HuH-7 (cell line): ENCODE measurements around the gene PEX14.
"Not testable (repeated sequence)": the region's sequence is repeated elsewhere in the genome, so short reads cannot be mapped to it uniquely, and the experiment has no call there.

Source experiments
- DNase-seq: peaks from one replicate; pipeline ENCODE4 v3.0.0; 2011; ENCODE audit warnings: low spot score

PEX14 gene

GRCh38 chr1:10474613-10475507 lies at the start of gene PEX14:
Gene PEX14, plus strand, starts transcription at chr1:10474950. Its CDS starts 17 bp downstream, at chr1:10474967.
- peak; percentile 89 for DNase-seq

DNA sequence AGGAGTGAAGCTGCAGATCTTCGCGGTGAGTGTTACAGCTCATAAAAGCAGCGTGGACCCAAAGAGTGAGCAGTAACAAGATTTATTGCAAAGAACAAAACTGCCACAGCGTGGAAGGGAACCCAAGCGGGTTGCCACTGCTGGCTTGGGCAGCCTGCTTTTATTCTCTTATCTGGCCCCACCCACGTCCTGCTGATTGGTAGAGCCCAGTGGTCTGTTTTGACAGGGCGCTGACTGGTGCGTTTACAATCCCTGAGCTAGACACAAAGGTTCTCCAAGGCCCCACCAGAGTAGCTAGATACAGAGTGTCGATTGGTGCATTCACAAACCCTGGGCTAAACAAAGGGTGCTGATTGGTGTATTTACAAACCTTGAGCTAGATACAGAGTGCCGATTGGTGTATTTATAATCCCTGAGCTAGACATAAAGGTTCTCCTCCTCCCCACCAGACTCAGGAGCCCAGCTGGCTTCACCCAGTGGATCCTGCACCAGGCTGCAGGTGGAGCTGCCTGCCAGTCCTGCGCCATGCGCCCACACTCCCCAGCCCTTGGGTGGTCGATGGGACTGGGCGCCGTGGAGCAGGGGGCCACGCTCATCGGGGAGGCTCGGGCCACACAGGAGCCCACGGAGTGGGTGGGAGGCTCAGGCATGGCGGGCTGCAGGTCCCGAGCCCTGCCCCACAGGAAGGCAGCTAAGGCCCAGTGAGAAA lies 48.8 kb upstream of the PEX14 start:
- DNase-seq, result not testable (repeated sequence)

- not testable (repeated sequence) for DNase-seq
Measured at GRCh38 chr1:10426535-10426848, 48.3 kb upstream of the PEX14 start.

DNA sequence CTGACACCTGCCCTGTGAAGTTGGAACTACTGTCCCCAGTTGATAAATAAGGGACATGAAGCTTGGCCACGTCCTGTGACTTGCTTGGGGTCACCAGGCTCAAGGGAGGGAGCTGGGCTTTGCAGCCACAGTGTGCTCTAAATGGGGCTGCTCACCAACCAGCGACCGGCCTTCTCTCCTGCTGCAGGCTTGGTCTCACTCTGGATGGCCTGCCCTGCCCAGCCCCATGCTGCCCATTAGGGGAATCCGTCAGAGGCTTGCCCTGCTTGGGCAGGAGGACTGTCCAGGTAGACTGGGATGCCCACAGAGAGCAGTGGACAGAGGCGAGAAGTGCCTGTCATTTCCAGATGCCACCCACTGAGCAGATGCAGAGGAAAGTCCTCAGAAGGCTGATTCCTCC lies 45.8 kb upstream of the PEX14 start:
- no peak for DNase-seq

DNA sequence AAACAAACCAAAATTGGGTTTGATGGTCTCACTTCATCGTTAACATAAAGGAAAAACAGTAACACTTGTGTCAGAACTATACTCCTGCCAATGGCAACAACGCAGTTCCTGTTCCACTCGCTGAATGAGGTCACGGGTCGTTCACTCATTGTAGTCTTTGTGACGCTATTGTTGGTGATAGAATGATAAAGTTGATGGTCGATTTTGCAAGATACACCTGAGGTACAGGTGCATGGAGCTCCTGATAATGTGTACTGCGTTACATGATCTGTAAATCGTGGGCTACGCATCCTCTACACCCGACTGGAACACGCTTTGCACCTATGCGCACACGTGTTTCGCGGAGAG lies 44.9 kb upstream of the PEX14 start:
- no peak for DNase-seq

DNA sequence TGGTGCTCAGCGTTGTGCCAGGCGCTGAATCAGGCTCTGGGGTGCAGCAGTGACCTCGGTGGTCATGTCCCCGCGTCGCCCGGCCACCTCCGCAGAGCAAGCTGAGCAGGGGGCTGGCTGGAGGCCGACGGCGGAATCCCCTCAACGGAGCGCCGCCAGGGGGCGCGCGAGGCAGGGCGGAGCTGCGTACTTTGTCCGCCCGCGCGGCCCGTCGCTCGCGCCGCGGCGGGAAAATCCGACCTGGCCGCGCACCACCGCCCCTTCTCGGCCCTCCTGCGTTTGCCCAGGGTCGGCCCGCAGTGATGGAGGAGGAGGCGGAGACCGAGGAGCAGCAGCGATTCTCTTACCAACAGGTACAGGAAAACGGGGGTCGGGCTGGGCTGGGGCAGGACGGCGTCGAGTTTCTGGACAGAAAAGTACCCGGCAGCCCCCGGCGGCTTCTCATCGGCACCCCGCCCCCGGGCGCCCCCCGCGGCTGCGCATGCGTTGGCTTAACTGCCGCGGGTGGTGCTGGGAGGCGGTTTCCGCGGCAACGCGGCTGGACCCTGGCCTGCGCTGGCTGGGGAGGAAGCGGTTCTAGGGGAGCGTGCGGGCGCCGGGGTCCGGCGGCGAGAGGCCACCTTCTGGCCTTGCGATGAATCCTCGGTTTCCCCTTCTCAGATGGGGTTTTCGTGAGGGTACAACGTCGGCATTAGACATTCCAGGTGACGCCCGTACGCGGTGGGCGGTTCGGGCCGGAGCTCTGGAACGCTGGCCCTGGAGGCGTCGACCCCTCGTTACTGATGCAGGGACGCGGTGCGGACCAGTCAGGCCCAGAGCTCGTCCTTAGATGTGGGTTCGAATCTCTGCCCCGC lies 44.3 kb upstream of the PEX14 start, which contains the start of gene CENPS:
CENPS (plus strand) TSS at position 218 of the 854 bp plus-strand sequence; CDS start at position 303, 85 bp downstream.
- DNase-seq, result peak; percentile 98

DNA sequence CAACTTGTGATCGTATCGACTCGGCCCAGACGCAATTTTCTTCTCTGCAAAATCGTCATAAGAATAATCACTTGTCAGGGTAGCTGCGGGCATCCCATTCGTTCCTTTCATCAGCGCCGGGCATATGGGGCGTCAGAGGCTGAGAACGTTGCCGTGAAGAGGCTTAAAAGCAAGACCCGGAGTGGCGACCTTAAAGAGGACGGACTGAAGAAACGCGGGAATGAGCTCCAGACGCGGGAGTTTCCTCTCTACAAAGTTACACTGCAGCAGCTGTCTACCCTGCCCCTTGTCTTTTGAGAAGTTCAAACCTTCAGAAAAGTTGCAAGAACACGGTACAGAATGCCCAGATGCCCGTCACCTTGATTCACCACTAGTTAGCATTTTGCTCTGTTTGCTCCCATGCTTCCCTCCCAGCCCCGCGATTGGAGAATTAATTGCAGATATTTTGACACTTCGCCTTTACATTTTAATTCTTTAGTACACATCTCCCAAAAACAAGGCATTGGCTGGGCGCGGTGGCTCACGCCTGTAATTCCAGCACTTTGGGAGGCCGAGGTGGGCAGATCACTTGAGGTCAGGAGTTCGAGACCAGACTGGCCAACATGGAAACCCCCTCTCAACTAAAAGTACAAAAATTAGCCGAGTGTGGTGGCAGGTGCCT lies 43.5 kb upstream of the PEX14 start:
- no peak for DNase-seq

DNA sequence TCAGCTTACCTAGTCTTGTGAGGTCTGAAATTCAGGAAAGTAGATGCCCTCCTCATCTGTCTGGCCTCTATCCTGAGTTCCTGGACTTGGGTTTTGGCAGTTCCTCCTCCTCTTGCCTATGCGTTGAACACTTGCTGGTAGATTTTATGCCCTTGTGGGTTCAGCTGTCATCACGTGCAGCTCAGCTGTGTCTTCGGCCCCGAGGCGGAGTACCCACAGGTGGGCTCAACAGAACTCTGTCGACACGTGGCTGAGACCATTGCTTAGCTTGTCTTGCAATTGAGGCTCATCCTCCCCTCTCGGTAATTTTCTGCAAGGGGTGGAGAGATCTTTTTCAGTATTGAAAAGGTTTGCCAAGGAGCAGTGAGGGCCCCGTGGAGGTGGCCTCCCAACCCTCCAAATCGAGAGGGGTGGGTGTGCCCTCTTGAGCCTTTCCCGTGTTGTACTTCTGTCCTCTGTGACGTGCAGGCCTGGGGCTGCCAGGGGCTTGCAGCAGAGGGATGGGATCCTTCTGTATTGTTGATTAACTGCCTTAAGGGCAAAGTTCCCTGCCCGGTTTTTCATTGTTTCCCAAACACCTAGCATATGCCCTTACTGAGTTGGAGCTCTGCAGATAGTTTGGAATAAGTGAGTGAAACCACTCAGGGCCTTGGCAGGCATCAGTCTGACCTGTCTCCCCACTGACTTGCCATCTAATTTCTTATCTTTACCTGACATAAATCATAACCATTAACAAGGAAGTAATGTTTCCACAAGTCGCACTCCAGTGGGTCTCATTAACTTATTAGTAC lies 41.6 kb upstream of the PEX14 start:
- no peak for DNase-seq

DNA sequence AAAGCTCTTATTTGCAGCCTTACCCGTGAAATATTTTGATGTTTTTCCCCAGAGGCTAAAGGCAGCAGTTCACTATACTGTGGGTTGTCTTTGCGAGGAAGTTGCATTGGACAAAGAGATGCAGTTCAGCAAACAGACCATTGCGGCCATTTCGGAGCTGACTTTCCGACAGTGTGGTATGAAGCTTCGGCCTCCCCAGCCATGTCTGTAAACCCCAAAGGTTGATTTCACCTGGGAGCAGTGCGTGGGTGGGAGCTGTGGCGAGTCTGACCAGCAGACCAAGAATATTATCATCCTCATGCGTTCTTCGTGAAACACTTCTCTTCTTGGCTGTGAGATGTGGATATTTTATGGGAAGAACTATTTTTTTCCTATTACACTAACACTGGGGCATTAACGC lies 41.0 kb upstream of the PEX14 start:
- no peak for DNase-seq

DNA sequence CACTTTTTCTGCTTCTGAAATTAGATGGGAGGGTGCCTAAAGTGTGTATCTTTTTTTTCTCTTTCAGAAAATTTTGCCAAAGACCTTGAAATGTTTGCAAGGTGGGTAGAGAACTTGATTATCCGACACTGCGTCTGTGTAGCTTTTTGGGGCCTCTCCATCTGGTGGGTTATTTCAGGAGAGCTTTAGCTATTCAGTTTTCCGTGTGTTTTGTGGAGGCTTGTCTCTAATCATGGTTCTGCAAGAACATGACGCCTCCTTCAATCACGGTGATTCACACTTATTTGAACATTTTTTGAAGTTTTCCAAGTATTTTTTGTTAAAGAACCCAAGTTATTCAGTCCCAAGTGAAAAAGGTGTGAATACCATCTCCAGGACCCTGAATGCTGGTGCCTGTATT lies 40.2 kb upstream of the PEX14 start:
- no peak for DNase-seq

- DNase-seq, result no peak
Measured at GRCh38 chr1:10437052-10437451, 37.7 kb upstream of the PEX14 start.

DNA sequence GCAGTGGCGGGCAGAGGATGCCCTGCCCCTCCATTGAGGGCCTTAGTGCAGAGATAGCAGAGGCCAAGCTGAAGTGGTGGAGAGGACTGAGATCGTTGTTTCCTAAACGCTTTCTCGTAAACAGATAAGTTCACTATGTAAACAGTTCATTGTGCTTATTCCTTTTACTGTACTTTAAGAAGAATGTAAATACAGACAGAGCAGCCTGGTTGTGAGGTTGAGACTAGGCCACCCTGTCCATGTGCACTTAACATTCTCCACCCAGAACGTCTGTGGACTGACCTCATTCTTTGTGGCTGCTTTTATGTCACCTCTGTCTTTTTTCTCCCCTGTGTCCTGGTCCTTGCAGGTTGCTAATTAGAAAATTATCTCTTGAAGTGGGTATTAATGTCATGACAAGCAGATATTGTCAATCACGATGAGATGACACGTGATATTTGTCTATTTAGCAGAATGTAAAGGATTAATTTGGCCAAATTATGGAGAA lies 36.0 kb upstream of the PEX14 start:
- no peak for DNase-seq

DNA sequence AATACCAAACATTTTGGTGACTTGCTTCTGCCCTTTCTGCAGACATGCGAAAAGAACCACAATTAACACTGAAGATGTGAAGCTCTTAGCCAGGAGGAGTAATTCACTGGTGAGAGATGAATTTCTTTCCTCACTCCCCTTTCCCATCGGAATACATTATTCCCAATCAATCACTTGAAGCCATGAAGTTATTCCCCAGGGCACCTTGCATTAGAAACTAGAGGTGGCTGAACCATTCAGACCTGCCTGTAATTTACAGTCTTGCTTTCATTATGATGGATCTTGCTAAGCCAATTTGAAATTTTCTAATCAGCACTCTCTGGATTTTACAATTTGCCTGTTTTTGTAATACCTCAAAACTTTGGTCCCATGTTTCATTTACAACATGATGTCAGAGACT lies 34.4 kb upstream of the PEX14 start:
- no peak for DNase-seq

DNA sequence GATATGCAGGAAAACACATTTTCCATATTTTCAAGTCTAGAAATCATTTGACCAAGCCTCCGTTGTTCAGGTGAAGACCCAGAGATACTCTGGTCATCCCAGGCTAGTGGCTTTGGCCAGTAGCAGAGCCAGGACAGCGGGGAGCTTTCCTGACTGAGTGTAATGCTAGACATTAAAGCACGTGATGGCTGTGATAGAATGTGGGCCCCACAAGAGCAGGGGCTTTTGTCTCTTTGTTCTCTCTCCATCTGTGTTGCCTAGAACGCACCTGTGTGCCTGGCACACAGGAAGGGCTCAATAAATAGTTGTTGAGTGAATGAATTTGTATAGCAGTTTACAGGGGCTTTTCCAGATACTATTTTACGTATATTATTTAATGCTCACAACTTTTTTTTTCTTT lies 34.0 kb upstream of the PEX14 start:
- DNase-seq, result no peak

- no peak for DNase-seq
Measured at GRCh38 chr1:10444248-10444647, 30.5 kb upstream of the PEX14 start.

- DNase-seq, result no peak
Measured at GRCh38 chr1:10444795-10445397, 29.9 kb upstream of the PEX14 start.

GRCh38 chr1:10446790-10447422 lies 27.8 kb upstream of the PEX14 start:
- DNase-seq, result no peak

DNA sequence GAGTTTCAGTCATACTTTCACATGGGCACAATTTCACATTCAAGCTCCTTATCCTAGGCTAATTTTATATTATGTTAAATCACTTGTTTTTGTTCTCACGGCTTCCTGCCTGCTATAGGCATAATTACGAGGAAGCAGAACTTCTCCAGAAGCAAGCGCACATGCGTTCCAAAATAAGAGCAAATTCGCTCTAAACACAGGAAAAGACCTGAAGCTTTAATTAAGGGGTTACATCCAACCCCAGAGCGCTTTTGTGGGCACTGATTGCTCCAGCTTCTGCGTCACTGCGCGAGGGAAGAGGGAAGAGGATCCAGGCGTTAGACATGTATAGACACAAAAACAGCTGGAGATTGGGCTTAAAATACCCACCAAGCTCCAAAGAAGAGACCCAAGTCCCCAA lies 25.0 kb upstream of the PEX14 start, which contains the start of gene CORT:
CORT (plus strand) TSS at position 281 of the 400 bp plus-strand sequence. CDS start 193 bp downstream, outside the sequence.
- no peak for DNase-seq

GRCh38 chr1:10450156-10450814 lies 24.5 kb upstream of the PEX14 start:
- no peak for DNase-seq
